NCI-H345 treated with DMSO at 0.1 percent for 48 hours (cell line): ENCODE results near the gene ITPK1.
A peak's percentile ranks its signal among the peaks of the same experiment; 100 is the strongest.

Experiments
- DNase-seq: peaks from one replicate; lab custom pipeline; 2025; ENCODE audit not compliant: unreplicated experiment; lab: John Stamatoyannopoulos, UW

Gene ITPK1

DNA sequence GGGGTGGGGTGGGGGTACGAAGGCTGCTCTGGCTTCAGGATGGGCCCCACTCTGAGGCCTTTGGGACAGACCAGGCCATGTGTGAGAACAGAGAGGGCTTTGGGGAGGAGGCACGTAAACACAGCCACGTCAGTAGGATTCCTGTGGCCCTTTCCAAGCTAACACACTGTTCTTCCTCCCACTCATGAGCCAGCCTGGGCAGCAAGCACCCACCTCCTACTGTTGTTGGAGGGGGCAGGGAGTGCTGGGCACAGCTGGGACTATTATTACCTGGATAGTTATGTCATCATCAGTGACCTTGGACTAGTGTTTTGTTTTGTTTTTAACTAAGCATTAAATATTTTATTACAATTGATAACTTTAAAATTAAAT, 187.5 kb downstream of the ITPK1 start:
- no peak for DNase-seq

DNA sequence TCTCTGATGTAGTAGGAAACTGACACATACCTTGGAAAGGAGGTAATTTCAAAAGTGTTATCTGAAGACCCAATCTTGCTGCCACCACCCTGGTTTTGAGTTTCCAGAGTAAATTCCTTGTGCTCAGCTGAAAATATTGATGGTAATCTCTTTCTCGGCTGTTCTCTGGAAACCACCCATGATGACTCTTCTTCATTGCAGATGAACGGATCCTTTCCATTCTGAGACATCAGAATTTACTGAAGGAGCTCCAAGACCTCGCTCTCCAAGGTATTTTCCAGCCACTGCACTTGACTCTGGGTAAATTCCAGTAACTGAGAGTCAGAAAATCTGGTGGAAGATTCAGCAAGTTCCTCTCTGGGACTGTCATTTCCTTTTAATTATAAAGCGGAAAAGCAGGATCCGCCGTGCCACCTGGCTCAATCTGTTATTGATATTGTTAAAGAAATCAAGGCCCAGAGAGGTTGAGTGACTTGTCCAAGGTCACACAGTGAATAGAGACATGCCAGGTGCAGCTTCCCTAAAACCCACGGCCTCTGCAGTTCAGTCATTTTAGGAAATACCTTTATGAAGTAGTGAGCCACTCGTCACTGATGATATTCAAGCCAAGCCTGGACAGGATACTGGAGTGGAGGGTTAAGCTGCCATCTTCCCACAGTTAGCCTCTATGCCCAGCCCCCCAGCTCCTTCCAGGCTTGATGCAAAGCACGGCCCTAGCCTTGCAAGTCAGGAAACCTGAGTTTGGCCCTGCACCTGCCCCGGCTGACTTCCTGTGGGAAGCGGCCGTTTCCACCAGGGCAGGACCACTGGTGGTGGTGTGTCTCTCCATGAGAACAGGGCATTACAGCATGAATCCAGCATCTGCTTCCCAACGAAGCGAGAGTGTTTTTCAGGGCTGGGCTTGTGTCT, 188.1 kb downstream of the ITPK1 start:
- no peak for DNase-seq

DNA sequence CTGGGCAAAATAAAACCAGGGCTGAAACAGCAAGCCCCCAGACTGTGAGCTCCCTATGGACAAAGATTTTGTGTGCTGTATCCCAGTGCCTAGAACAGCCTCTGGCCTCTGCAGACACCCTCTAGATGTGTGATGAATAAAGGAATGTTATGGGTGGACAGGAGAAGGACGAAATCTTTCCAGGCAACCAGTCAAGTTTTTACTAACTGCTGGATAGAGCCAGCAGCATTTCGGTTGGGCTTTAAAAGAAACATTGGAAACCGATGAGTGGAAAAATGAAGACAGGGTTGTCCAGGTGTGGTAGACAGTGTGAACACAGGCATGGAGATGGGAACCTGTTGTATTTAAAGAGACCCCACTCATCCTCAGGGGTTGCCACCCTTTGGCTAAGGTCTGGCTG, 188.8 kb downstream of the ITPK1 start:
- no peak for DNase-seq

DNA sequence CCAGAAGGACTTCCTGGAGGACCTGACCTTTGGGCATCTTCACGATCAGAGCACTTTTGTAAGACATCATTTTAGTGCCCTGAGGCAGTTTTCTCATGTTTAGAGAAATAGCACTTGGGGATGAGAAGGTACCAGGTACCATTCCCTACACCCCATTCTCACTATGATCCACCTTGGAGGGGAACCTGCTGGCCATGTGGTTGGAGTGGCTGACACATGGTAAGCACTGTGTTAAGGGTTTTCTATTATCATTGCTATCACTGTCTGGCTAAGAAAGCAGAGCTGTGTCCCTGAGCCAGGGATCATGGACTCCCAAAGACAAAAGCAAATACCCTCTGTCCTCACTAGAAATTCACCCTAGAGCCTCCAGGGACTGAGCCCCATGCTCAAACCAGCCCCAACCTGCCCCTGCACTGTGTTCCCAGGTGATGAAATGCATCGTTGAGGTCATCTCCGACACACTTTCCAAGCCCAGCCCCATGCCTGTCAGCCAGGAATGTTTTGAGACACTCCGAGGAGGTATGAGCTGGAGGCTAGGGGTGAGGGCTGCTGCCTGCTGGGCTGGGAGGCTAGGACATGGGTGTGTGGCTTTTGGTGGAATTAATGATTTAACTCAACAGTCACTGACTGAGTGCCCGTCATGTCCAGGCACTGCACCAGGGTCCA, 189.4 kb downstream of the ITPK1 start:
- DNase-seq: no peak

DNA sequence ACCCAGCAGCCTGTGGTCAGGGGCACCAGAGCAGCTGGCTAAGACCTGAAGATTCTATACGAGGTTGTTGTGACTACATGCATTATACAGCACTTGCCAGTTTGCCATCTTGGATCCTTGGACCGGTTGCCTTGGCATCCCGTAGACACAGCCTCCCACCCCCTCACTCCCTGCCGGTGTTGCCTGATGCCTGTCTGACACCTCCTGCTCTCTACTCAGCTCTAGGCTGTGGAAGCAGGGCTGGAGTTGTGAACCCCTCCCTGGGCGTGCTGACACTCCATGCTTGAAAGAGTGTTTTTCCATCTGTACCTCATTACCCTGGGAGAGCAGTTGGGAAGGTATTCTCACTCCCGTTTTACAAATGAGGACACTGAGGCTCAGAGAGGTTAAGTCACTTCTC, 190.3 kb downstream of the ITPK1 start:
- DNase-seq: no peak

DNA sequence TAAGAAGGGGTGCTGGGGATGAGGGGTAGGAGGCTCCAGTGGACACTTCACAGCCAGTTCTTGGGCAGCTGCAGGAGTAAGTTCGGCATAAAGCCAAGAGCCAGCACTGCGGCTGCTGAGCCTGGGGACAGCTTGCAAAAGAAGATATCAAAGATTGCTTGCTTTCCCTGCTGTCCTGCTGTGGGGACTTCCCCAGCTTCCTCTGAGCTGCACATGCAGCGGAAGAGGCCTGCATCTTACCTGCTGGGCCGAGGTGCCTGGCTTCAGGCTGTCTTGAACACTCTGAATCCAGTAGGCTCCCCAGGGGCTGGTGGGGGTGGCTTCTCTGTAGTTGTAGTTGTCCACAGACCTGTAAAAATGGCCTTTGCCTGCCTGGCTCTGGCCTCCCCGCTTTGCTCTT, 191.5 kb downstream of the ITPK1 start:
- DNase-seq: peak; percentile 25

DNA sequence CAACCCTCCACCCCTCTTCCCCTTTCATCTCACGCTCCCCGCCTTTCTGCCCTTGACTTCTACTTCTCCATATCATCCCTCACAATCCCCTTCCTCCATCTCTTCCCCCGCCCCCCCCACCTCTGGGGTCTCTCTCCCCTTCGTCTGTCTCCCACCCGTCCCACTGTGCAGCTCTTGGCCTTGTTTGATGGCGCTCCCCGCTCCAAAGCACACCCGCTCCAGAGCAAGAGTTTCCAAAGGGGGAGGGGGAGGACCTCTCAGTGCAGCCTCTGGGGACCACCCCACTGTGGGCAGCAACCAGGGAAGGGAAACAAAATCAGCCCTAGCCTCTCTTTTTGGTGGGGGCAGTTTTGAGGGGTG, 192.0 kb downstream of the ITPK1 start:
- DNase-seq: peak; percentile 10

DNA sequence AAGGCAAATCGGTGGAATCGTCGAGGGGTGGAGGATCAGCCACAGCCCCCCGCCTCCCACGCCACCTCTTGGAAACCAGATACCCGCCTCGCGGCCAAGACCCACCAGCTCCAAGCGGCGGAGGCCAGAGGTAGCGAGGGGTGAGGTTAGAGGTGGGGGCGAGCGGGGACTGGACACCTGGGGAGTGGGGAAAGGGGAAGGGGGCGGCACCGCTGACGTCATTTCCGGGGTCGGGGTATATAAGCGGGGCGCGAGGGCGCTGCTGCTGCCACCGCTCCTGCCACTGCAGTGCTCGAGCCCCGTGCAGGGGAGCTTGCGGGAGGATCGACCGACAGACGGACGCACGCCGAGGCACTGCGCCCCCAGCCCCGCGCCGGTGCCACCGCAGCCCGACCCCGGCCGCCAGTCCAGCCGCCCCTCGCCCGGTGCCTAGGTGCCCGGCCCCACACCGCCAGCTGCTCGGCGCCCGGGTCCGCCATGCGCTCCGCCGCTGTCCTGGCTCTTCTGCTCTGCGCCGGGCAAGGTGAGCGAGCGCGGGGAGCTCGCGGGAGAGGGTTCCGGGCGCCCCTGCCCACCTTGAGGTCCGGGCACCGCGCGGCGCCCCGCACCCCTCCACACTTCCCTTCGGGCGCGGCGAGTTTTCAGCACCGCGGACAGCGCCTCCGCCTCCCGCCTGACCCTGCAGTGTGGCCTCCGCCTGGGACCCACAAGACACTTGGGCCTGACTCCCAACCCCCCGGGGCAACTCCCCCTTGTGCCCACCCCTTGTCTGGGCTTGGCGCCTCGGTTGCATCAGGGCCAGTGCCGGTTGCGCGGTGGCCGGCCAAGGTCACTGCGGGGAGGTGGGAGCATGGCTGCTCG, 192.6 kb downstream of the ITPK1 start, which contains the start of gene CHGA:
Gene CHGA (plus strand): TSS at position 268 of the 861 bp plus-strand sequence. CDS start 210 bp downstream, at position 478.
- DNase-seq: peak; percentile 60

DNA sequence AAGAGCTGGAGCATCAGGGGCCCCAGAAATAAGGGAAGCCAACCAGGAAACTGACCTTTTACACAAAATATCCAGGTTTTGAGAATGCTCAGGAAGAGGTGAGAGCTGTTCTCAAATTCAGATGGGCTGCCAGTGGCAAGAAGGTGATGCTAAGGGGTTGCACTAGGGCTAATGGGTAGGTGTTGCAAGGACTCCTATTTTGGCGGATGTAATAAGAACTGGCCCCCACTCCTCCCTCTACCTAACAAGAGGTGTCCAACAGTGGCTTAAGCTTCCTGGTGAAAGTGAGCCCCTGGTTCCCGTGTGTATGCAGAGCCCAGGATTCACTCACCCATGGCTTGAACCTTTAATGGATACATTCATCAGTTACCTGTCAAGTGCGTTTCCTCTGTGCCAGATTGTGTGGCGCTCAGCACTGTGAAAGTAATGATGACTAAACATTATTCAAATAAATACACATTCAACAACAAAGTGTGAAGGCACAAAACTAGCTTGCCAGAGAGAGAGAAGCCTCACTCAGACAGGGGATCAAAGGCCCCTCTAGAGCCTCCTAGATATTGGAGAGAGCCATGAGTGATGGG, 193.5 kb downstream of the ITPK1 start:
- DNase-seq: no peak

DNA sequence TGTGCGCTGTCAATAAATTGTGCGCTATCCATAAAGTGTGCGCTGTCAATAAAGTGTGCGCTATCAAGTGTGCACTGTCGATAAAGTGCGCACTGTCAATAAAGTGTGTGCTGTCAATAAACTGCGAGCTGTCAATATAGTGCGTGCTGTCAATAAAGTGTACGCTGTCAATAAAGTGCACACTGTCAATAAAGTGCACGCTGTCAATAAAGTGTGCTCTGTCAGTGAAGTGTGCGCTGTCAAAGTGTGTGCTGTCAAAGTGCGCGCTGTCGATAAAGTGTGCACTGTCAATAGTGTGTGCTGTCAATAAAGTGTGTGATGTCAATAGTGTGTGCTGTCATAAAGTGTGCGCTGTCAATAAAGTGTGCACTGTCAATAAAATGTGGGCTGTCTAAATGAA, 195.7 kb downstream of the ITPK1 start:
- no peak for DNase-seq

DNA sequence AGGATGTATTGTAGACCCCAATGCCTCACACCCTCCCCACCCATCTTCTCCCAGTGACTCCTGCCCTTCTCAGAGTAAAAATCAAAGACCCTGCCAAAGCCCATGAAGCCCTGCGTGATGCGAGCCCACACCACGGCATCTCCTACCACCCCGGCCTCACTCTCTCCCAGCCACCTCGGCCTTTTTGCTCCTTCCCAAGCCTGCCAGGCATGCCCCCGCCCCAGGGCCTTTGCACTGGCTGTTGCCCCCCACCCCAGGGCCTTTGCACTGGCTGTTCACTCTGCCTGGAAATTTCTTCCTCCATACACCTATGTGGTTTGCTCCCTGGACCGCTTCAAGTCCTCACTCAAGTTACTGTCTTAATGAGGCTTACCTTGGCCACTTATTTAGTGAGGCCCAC, 197.8 kb downstream of the ITPK1 start:
- DNase-seq: no peak

DNA sequence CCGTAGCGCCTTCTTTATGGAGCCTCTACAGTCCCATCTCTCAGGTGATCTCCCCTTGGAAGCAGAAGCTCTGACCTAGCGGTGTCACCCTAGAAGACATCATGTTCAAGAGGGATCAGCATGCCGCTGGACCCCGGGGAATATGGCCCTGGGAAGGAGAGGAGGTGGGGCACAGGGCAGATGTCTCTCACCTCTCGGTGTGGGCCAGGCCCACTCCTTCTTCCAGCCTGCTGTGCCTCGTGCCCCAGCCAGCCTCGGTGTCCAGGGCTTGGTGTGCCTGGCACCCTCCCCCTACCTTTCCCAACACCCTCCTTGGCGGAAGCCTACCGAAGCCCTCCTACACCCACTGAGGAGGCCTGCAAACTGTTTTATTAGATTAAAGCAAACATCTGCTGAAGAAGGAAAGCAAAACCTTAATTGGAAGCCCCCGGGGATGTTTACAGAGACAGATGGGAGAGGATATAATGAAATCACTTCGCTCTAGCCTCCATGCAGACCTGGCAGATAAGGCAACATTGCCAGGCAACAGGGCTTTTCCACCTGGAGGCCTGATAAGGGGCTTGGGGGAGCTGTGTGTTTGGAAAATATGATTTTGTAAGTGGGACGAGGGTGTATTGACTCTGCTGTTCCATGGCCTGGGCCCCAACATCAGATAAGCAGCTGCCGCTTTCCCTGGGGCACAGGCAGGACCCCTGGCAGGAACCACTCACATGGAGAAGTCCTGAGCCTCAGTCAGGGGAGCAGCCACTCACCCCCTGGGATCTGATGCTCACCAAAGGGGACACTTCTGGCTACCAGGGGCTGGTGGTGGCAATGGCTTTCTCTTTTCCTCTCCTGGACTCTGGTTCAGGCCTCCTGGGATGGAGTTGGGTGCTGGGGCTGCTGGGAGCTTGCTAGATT, 198.4 kb downstream of the ITPK1 start:
- DNase-seq: no peak

DNA sequence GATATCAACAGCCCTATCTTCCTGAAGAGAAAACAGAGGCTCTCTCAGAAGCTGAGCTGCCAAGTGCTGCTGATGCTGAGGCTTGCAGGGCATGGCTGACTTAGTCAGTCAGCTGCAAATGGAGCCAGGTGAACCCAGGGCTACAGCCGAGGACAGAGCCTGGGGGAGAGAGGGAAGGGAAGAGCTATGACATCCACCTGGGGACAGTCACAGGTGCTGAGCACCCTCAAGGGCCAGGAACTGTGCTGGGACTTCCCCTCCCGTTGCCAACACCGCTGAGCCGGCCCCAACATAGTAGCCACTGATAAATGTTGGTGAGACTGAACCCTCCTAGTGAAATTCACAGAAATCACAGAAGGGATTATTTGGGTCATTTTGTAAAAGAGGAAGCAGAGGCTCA, 199.5 kb downstream of the ITPK1 start:
- DNase-seq: no peak

DNA sequence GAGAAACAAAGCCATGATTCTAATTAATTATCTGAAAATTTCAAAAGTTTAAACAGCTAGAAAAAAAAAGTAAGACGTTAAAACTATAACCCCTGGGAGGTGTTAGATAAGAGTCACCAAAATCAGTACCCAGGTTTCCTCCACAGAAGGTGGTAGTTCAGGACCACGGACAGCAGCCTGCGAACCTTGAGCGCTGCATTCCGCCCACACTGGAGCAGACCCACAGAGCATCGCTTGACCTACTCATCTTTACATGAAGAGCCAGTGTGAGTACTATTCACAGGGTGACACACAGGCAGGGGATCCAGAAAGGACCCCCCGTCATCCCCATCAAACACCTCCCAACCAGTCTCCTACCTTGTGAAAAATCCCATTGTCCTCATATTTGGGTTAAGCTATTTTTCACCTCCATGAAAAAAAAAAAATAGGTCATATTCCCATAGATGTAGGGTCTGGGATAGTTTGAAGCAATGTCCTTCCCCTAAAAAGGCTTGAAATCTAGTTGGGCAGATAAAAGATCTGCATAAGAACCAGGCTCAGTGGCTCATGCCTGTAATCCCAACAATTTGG, 201.6 kb downstream of the ITPK1 start:
- DNase-seq: no peak

DNA sequence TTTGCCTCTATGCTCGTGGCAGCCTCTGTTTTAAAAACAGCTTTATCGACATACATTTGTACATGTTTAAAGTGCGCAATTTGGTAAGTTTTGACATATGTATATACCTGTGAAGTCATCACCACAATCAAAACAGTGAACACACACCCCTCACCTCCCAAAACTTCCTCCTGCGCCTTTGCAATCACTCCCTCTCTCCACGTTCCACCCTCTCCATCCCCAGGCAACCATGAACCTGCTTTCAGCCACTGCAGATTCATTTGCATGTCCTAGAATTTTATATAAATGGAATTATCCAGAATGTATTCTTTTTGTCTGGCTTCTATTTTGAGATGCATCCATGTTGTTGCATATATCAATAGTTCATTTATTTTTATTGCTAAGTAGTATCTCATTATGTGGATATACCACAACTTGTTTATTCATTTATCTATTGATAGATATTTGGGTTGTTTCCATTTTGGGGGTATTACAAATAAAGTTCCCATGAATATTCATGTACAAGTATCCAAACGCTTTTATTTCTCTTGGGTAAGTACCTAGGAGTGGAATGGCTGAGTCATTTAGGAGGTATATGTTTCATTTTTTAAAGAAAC, 208.3 kb downstream of the ITPK1 start:
- DNase-seq: no peak

DNA sequence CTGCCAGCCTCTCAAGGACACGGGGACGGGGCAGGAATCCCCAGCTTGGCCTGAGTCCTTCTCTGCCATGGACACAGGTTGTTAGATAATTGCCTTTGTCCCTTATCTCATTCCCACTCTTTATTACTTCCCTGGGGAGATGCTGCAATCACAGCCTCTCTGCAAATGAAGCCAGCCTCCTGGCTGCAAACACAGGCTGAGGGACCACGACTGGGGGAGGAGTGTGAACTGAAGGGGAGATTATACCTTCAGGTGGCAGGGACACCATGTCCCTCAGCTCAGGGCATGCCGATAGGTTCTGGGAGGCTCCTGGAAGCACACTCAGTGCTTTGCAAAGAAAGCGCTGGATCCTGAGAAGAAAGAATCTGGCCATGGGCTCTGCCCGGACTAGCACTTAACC, 208.9 kb downstream of the ITPK1 start:
- DNase-seq: no peak

DNA sequence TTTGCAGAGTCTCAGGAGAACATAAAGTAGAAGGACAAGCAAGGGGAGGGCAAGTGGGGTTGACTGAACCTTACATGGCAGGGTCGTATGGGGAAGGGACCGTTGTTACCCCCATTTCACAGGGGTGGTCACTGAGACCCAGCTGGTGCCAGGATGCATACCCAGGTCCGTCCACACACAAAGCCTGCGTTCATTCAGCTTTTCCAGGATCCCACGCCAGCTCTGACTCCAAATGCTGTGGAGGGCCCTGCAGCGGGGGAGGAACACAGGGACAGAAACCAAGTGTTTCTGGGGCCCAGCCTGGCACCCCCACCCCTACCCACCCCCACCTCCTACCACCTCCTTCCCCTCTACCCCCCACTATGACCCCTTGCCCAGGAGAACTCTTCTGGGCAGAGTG, 209.3 kb downstream of the ITPK1 start:
- DNase-seq: no peak

DNA sequence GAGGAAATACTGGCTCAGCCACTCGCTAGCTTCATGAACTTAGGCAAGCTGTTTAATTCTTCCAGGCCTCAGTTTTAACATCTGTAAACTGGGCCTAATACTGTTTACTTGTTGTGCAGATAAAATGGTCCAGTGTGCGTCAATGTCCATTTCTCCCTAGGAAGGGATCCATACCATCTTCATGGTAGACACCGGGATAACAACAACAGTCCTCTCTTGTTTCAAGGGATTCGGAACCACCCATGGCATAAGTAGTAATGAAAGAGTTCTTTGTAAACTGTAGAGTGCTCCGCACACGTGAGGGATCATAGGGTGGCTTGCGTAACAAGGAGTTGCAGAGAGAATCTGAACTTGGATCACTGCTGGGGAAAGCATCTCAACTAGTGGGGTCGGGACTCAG, 210.1 kb downstream of the ITPK1 start:
- no peak for DNase-seq

DNA sequence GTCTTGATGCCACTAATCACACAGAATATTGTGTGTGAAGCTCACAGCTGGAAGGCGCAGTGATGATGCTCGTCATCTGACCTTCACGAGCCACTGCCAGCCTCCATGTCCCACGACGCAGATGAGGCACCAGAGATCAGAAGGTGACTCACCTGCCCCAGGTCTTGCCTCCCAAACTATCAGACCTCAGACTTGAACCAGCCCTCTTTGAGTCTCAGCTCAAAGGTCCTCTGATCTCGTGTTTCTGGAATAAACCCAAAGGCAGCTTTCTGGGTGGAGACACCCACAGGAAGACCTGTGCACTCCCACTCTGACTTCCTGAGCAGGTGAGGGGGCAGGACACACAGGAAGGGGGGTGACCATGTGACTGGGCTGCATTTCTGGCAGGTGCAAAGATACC, 212.4 kb downstream of the ITPK1 start:
- DNase-seq: no peak

DNA sequence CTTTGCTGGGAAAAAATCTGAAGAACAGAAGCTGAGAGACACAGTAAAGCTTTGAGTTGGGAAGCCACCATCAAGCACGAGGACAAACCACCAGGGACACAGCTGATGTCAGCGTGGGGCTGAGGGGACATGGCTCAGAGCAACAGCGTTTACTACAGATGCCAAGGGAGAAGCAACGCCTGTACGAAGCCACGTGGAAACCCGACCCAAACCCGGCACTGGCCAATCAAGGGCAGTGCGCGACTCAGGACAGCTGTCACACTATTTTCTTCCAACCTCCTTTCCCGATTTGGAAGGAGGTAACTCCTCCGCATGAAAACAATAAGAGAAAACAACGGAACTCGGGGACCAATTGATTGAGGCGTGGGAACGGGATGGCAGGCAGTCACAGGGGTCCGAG, 213.0 kb downstream of the ITPK1 start:
- DNase-seq: no peak
